Measurements from ENCODE around the gene NAV2. TPM values are rescaled to one million over a fixed set of nuclear protein-coding genes. Genes with fewer than 3 reads are reported as not detected.
A peak's percentile ranks its signal among the peaks of the same experiment; 100 is the strongest.

NAV2 gene
- total RNA-seq, result 100 to 1,000 TPM in 1 of 2 donors, 10 to 100 TPM in 1; 84.6 to 250 TPM
- polyA plus RNA-seq, result 10 to 100 TPM in 1 of 2 donors, 1 to 10 TPM in 1; 5.0 to 18.2 TPM
- long read RNA-seq, donor 1, partial matches to known transcripts, result 70 of 373 reads
- long read RNA-seq, donor 1, other reads (novel, unspliced or antisense), result 298 of 373 reads
- long read RNA-seq, donor 2, partial matches to known transcripts, result 14 of 81 reads
- long read RNA-seq, donor 2, other reads (novel, unspliced or antisense), result 67 of 81 reads

- WGBS, 2 donors, result 0 to 1% methylated on average over 65 to 91 of the region's 91 CpGs
- Histone ChIP-seq H3K36me3 (ENCODE audit: control insufficient read depth in 1 of 2, insufficient read depth in 2 of 2, low read length in 1 of 2) (no peaks in the 10 kb centered on the region), H3K27me3 (ENCODE audit: control insufficient read depth in 1 of 2, insufficient read depth in 2 of 2, low read length in 1 of 2) (no peaks in the 10 kb centered on the region), H3K4me1 (ENCODE audit: control insufficient read depth in 1 of 2, insufficient read depth in 2 of 2, low read length in 2 of 2) (peaks cover 0 to 4% of the 10 kb centered on the region in 2 donors), H3K9me3 (ENCODE audit: control insufficient read depth, low read length) (no peaks in the 10 kb centered on the region), H3K27ac (ENCODE audit: low read depth in 1 of 2, low read length in 2 of 2) (peak within 1 kb of the TSS; percentile 73 to 96), H3K4me3 (ENCODE audit: low read length in 2 of 2) (peak within 1 kb of the TSS; percentile 73 to 82)
- peak; percentile 95 for ATAC-seq (ENCODE audit: low FRiP score)
- intact Hi-C loops (cut with DNase I), result loop anchor here (2.0 to 5.0 kb wide), 3 partner anchors 40 to 116 kb away; no protein-coding TSS in a partner anchor
- DNase-seq, result peak; percentile 96
Measured at GRCh38 chr11:19712281-19713195, at the start of gene NAV2. Gene NAV2, plus strand, starts transcription at chr11:19712837. Its CDS starts 859 bp downstream, at chr11:19713696.

GRCh38 chr11:19663206-19663605, 49.4 kb upstream of the NAV2 start:
- intact Hi-C loops (cut with DNase I), result no loop called here
- WGBS, 2 donors, result 61 to 76% methylated on average over 1 of the region's 1 CpG
- no peak overlapping the region for H3K27ac ChIP-seq (ENCODE audit: low read depth in 1 of 2, low read length in 2 of 2)
- H3K27me3 ChIP-seq (ENCODE audit: control insufficient read depth in 1 of 2, insufficient read depth in 2 of 2, low read length in 1 of 2), result no peaks in the 10 kb centered on the region
- ATAC-seq (ENCODE audit: low FRiP score) (no peak), DNase-seq (no peak)
- H3K36me3 ChIP-seq (ENCODE audit: control insufficient read depth in 1 of 2, insufficient read depth in 2 of 2, low read length in 1 of 2), result no peaks in the 10 kb centered on the region
- no peaks in the 10 kb centered on the region for H3K4me1 ChIP-seq (ENCODE audit: control insufficient read depth in 1 of 2, insufficient read depth in 2 of 2, low read length in 2 of 2)
- no peaks in the 10 kb centered on the region for H3K9me3 ChIP-seq (ENCODE audit: control insufficient read depth, low read length)
- H3K4me3 ChIP-seq (ENCODE audit: low read length in 2 of 2), result no peak overlapping the region

GRCh38 chr11:19664886-19665548, 47.6 kb upstream of the NAV2 start:
- intact Hi-C loops (cut with DNase I), result no loop called here
- Histone ChIP-seq H3K4me1 (ENCODE audit: control insufficient read depth in 1 of 2, insufficient read depth in 2 of 2, low read length in 2 of 2) (no peaks in the 10 kb centered on the region), H3K4me3 (ENCODE audit: low read length in 2 of 2) (no peak overlapping the region), H3K9me3 (ENCODE audit: control insufficient read depth, low read length) (no peaks in the 10 kb centered on the region), H3K27ac (ENCODE audit: low read depth in 1 of 2, low read length in 2 of 2) (no peak overlapping the region), H3K27me3 (ENCODE audit: control insufficient read depth in 1 of 2, insufficient read depth in 2 of 2, low read length in 1 of 2) (no peaks in the 10 kb centered on the region), H3K36me3 (ENCODE audit: control insufficient read depth in 1 of 2, insufficient read depth in 2 of 2, low read length in 1 of 2) (no peaks in the 10 kb centered on the region)
- 31 to 35% methylated on average over 4 of the region's 4 CpGs for WGBS, 2 donors
- DNase-seq (no peak), ATAC-seq (ENCODE audit: low FRiP score) (no peak)

- Histone ChIP-seq H3K9me3 (ENCODE audit: control insufficient read depth, low read length) (no peaks in the 10 kb centered on the region), H3K27ac (ENCODE audit: low read depth in 1 of 2, low read length in 2 of 2) (no peak overlapping the region), H3K36me3 (ENCODE audit: control insufficient read depth in 1 of 2, insufficient read depth in 2 of 2, low read length in 1 of 2) (no peaks in the 10 kb centered on the region), H3K4me3 (ENCODE audit: low read length in 2 of 2) (no peak overlapping the region), H3K27me3 (ENCODE audit: control insufficient read depth in 1 of 2, insufficient read depth in 2 of 2, low read length in 1 of 2) (no peaks in the 10 kb centered on the region), H3K4me1 (ENCODE audit: control insufficient read depth in 1 of 2, insufficient read depth in 2 of 2, low read length in 2 of 2) (no peaks in the 10 kb centered on the region)
- DNase-seq (no peak), ATAC-seq (ENCODE audit: low FRiP score) (no peak)
- WGBS, 2 donors, result 85 to 86% methylated on average over 3 of the region's 3 CpGs
- intact Hi-C loops (cut with DNase I), result no loop called here
Measured at GRCh38 chr11:19666951-19667350, 45.7 kb upstream of the NAV2 start.

GRCh38 chr11:19669511-19669910, 43.1 kb upstream of the NAV2 start:
- H3K4me3 ChIP-seq (ENCODE audit: low read length in 2 of 2), result no peak overlapping the region
- no peaks in the 10 kb centered on the region for H3K36me3 ChIP-seq (ENCODE audit: control insufficient read depth in 1 of 2, insufficient read depth in 2 of 2, low read length in 1 of 2)
- no peaks in the 10 kb centered on the region for H3K9me3 ChIP-seq (ENCODE audit: control insufficient read depth, low read length)
- DNase-seq, result no peak
- peaks cover 0 to under 1% of the 10 kb centered on the region in 2 donors for H3K4me1 ChIP-seq (ENCODE audit: control insufficient read depth in 1 of 2, insufficient read depth in 2 of 2, low read length in 2 of 2)
- intact Hi-C loops (cut with DNase I), result no loop called here
- ATAC-seq (ENCODE audit: low FRiP score), result no peak
- 100% methylated on average over 1 of the region's 1 CpG for WGBS, 2 donors
- no peak overlapping the region for H3K27ac ChIP-seq (ENCODE audit: low read depth in 1 of 2, low read length in 2 of 2)
- no peaks in the 10 kb centered on the region for H3K27me3 ChIP-seq (ENCODE audit: control insufficient read depth in 1 of 2, insufficient read depth in 2 of 2, low read length in 1 of 2)

- Histone ChIP-seq H3K27me3 (ENCODE audit: control insufficient read depth in 1 of 2, insufficient read depth in 2 of 2, low read length in 1 of 2) (no peaks in the 10 kb centered on the region), H3K36me3 (ENCODE audit: control insufficient read depth in 1 of 2, insufficient read depth in 2 of 2, low read length in 1 of 2) (no peaks in the 10 kb centered on the region), H3K9me3 (ENCODE audit: control insufficient read depth, low read length) (no peaks in the 10 kb centered on the region), H3K4me1 (ENCODE audit: control insufficient read depth in 1 of 2, insufficient read depth in 2 of 2, low read length in 2 of 2) (peaks cover 0 to 8% of the 10 kb centered on the region in 2 donors), H3K4me3 (ENCODE audit: low read length in 2 of 2) (no peak overlapping the region), H3K27ac (ENCODE audit: low read depth in 1 of 2, low read length in 2 of 2) (peak overlapping the region in 1 of 2 donors; percentile 11)
- intact Hi-C loops (cut with DNase I), result loop anchor here (5.0 kb wide), 3 partner anchors 38 to 73 kb away; partner anchors contain the start of gene NAV2 (in 1 of the 2)
- no peak for DNase-seq
- 81 to 87% methylated on average over 13 of the region's 13 CpGs for WGBS, 2 donors
- no peak for ATAC-seq (ENCODE audit: low FRiP score)
Measured at GRCh38 chr11:19670030-19670791, 42.4 kb upstream of the NAV2 start.

GRCh38 chr11:19672586-19673206, 39.9 kb upstream of the NAV2 start:
- Histone ChIP-seq H3K27me3 (ENCODE audit: control insufficient read depth in 1 of 2, insufficient read depth in 2 of 2, low read length in 1 of 2) (no peaks in the 10 kb centered on the region), H3K27ac (ENCODE audit: low read depth in 1 of 2, low read length in 2 of 2) (peak overlapping the region; percentile 77 to 93), H3K9me3 (ENCODE audit: control insufficient read depth, low read length) (no peaks in the 10 kb centered on the region), H3K36me3 (ENCODE audit: control insufficient read depth in 1 of 2, insufficient read depth in 2 of 2, low read length in 1 of 2) (no peaks in the 10 kb centered on the region), H3K4me1 (ENCODE audit: control insufficient read depth in 1 of 2, insufficient read depth in 2 of 2, low read length in 2 of 2) (peaks cover 0 to 9% of the 10 kb centered on the region in 2 donors), H3K4me3 (ENCODE audit: low read length in 2 of 2) (no peak overlapping the region)
- 84 to 86% methylated on average over 2 of the region's 2 CpGs for WGBS, 2 donors
- intact Hi-C loops (cut with DNase I), result loop anchor here (5.0 kb wide), 3 partner anchors 40 to 75 kb away; partner anchors contain the start of gene NAV2 (in 1 of the 2)
- DNase-seq (no peak), ATAC-seq (ENCODE audit: low FRiP score) (no peak)
